Endothelial cell (in vitro differentiated cells): ENCODE results near the gene SAYSD1. TPM values are rescaled to one million over a fixed set of nuclear protein-coding genes. Genes with fewer than 3 reads are reported as not detected.

ENCODE experiments used
- DNase-seq: peaks from one replicate; pipeline ENCODE4 v3.0.0; 2021; ENCODE audit warnings: low spot score
- H3K27ac Mint-ChIP-seq: one replicate; pipeline ENCODE4 v1.8.0; 2021; ENCODE audit warnings: mixed read lengths, inconsistent platforms; ENCODE audit not compliant: unreplicated experiment
- H3K27me3 Mint-ChIP-seq: one replicate; pipeline ENCODE4 v1.8.0; 2021; ENCODE audit warnings: mild to moderate bottlenecking, moderate library complexity, mixed read lengths, inconsistent platforms; ENCODE audit not compliant: unreplicated experiment
- H3K36me3 Mint-ChIP-seq: one replicate; pipeline ENCODE4 v1.8.0; 2021; ENCODE audit warnings: mild to moderate bottlenecking, low read depth, mixed read lengths, inconsistent platforms; ENCODE audit not compliant: unreplicated experiment
- H3K4me1 Mint-ChIP-seq: one replicate; pipeline ENCODE4 v1.8.0; 2021; ENCODE audit warnings: mild to moderate bottlenecking, mixed read lengths, inconsistent platforms; ENCODE audit not compliant: unreplicated experiment
- H3K4me3 Mint-ChIP-seq: one replicate; pipeline ENCODE4 v1.8.0; 2021; ENCODE audit warnings: mild to moderate bottlenecking, mixed read lengths, inconsistent platforms; ENCODE audit not compliant: unreplicated experiment
- H3K9me3 Mint-ChIP-seq: one replicate; pipeline ENCODE4 v1.8.0; 2021; ENCODE audit warnings: mixed read lengths, inconsistent platforms; ENCODE audit not compliant: unreplicated experiment
- CTCF ChIP-seq: fragments of 200-600 bp; sonication (generic); IDR thresholded peaks from one replicate; pipeline ENCODE4 v1.5.0; 2021; ENCODE audit warnings: antibody characterized with exemption; ENCODE audit not compliant: unreplicated experiment
- total RNA-seq: library from RNA; stranded (reverse); fragmentation: NEBNext Ultra II Directional; extraction: Animal tissue kit (Norgen Biotek cat#: 25700); gene quantifications from one replicate; pipeline ENCODE4 v1.2.1, GENCODE V29; 2021; ENCODE audit not compliant: unreplicated experiment

Gene SAYSD1
- total RNA-seq, 1 donor from 2014 or later = 10.8 TPM

- TF ChIP-seq CTCF = no peak
- no peak for DNase-seq
- Mint-ChIP-seq H3K27ac (no peak overlapping the region), H3K36me3 (no peaks in the 10 kb centered on the region), H3K4me1 (peaks cover 23% of the 10 kb centered on the region), H3K4me3 (no peak overlapping the region), H3K9me3 (no peaks in the 10 kb centered on the region), H3K27me3 (no peaks in the 10 kb centered on the region)
Measured at GRCh38 chr6:39128106-39128505, 13.1 kb upstream of the SAYSD1 start.

- no peaks in the 10 kb centered on the region for H3K9me3 Mint-ChIP-seq
- TF ChIP-seq CTCF = no peak
- H3K4me1 Mint-ChIP-seq = peaks cover 13% of the 10 kb centered on the region
- H3K27ac Mint-ChIP-seq = no peak overlapping the region
- no peaks in the 10 kb centered on the region for H3K36me3 Mint-ChIP-seq
- no peak for DNase-seq
- H3K4me3 Mint-ChIP-seq = no peak overlapping the region
- no peaks in the 10 kb centered on the region for H3K27me3 Mint-ChIP-seq
Measured at GRCh38 chr6:39124114-39124513, 9.1 kb upstream of the SAYSD1 start.

- no peak overlapping the region for H3K4me3 Mint-ChIP-seq
- no peaks in the 10 kb centered on the region for H3K36me3 Mint-ChIP-seq
Measured at GRCh38 chr6:39118921-39119320, 3.9 kb upstream of the SAYSD1 start.

GRCh38 chr6:39114388-39114703, 640 bp downstream of the SAYSD1 start:
- Mint-ChIP-seq H3K27ac (peak overlapping the region; percentile 85), H3K4me3 (peak overlapping the region; percentile 91), H3K27me3 (no peaks in the 10 kb centered on the region), H3K4me1 (peaks cover 15% of the 10 kb centered on the region), H3K9me3 (no peaks in the 10 kb centered on the region), H3K36me3 (no peaks in the 10 kb centered on the region)
- no peak for TF ChIP-seq CTCF
- no peak for DNase-seq

More at GRCh38 chr6:39118921-39119320, 3.9 kb upstream of the SAYSD1 start:
- TF ChIP-seq CTCF = no peak
- peaks cover 8% of the 10 kb centered on the region for H3K4me1 Mint-ChIP-seq
- H3K27me3 Mint-ChIP-seq = no peaks in the 10 kb centered on the region
- no peak for DNase-seq
- H3K9me3 Mint-ChIP-seq = no peaks in the 10 kb centered on the region
- no peak overlapping the region for H3K27ac Mint-ChIP-seq

- TF ChIP-seq CTCF = no peak
- no peak for DNase-seq
- no peak overlapping the region for H3K27ac Mint-ChIP-seq
- no peaks in the 10 kb centered on the region for H3K9me3 Mint-ChIP-seq
- no peaks in the 10 kb centered on the region for H3K36me3 Mint-ChIP-seq
- no peaks in the 10 kb centered on the region for H3K27me3 Mint-ChIP-seq
- H3K4me1 Mint-ChIP-seq = peaks cover 21% of the 10 kb centered on the region
- H3K4me3 Mint-ChIP-seq = peak overlapping the region; percentile 91
Measured at GRCh38 chr6:39113788-39114187, 1.2 kb downstream of the SAYSD1 start.
